SU-DHL-6 (cell line): Measurements from ENCODE around the gene LZTR1.
"Not testable (repeated sequence)": the region's sequence is repeated elsewhere in the genome, so short reads cannot be mapped to it uniquely, and the experiment has no call there.

Experiments used
- H2AFZ ChIP-seq: fragments of 200-600 bp; sonication (generic); 2 replicates; pipeline ENCODE4 v1.6.1; 2014; ENCODE audit warnings: low read depth, mild to moderate bottlenecking, moderate library complexity, mixed read lengths, antibody characterized with exemption, low read length; ENCODE audit not compliant: severe bottlenecking
- H3F3A ChIP-seq: fragments of 200-600 bp; shearing (Covaris generic); 2 replicates; pipeline ENCODE4 v1.6.0; 2016; ENCODE audit warnings: antibody characterized with exemption, mild to moderate bottlenecking; ENCODE audit not compliant: insufficient read depth
- H3K27ac ChIP-seq: fragments of 200-600 bp; sonication (generic); 2 replicates; pipeline ENCODE4 v1.5.1; 2016; ENCODE audit warnings: low read depth, mild to moderate bottlenecking, low read length, moderate library complexity, mixed read lengths
- H3K27me3 ChIP-seq: fragments of 200-600 bp; sonication (generic), shearing (Covaris generic); 2 replicates; pipeline ENCODE4 v1.6.0; 2014; ENCODE audit warnings: mild to moderate bottlenecking, low read length
- H3K36me3 ChIP-seq: fragments of 200-600 bp; sonication (generic); 2 replicates; pipeline ENCODE4 v1.6.1; 2014; ENCODE audit warnings: mild to moderate bottlenecking, low read length, mixed read lengths
- H3K4me2 ChIP-seq: fragments of 300-600, 200-600 bp; shearing (Covaris generic), sonication (generic); 2 replicates; pipeline ENCODE4 v1.6.0; 2014; ENCODE audit warnings: low read length, low read depth, mild to moderate bottlenecking; ENCODE audit not compliant: poor library complexity, severe bottlenecking
- H3K4me3 ChIP-seq: fragments of 200-600 bp; sonication (generic); 2 replicates; pipeline ENCODE4 v1.5.1; 2014; ENCODE audit warnings: antibody characterized with exemption, low read length, mild to moderate bottlenecking, mixed read lengths; ENCODE audit not compliant: insufficient read depth, poor library complexity, severe bottlenecking
- H3K79me2 ChIP-seq: fragments of 200-600 bp; sonication (generic); 2 replicates; pipeline ENCODE4 v1.6.1; 2014; ENCODE audit warnings: mild to moderate bottlenecking, low read length, moderate library complexity; ENCODE audit not compliant: insufficient read depth
- H3K9ac ChIP-seq: fragments of 200-600 bp; sonication (generic); 2 replicates; pipeline ENCODE4 v1.7.0; 2014; ENCODE audit warnings: mild to moderate bottlenecking, low read length
- H3K9me2 ChIP-seq: fragments of 200-600 bp; sonication (generic); replicated peaks from 2 replicates; pipeline ENCODE4 v1.6.1; 2014; ENCODE audit warnings: low read length; ENCODE audit not compliant: insufficient read depth
- H3K9me3 ChIP-seq: fragments of 200-600 bp; sonication (generic); 2 replicates; pipeline ENCODE4 v1.6.1; 2014; ENCODE audit warnings: low read length, mixed read lengths; ENCODE audit not compliant: insufficient read depth
- H4K20me1 ChIP-seq: fragments of 200-600 bp; sonication (generic); 2 replicates; pipeline ENCODE4 v1.6.1; 2014; ENCODE audit warnings: low read depth, mild to moderate bottlenecking, antibody characterized with exemption, low read length, moderate library complexity, mixed read lengths
- EZH2phosphoT487 ChIP-seq: fragments of 200-600 bp; sonication (generic), shearing (Covaris generic); conservative IDR thresholded peaks from 2 replicates; pipeline ENCODE4 v1.6.1; 2018; ENCODE audit warnings: mild to moderate bottlenecking, antibody characterized with exemption, low read length, moderate library complexity, mixed read lengths
- TF ChIP-seq, protein P1 (sequence below): fragments of 200-600 bp; sonication (generic); IDR thresholded peaks from one replicate; pipeline ENCODE4 v1.5.1; 2017; ENCODE audit warnings: antibody characterized with exemption, mild to moderate bottlenecking, low read length, moderate library complexity; ENCODE audit not compliant: insufficient read depth, poor library complexity, severe bottlenecking

The LZTR1 gene

GRCh38 chr22:20981787-20982562 lies at the start of gene LZTR1:
TSS of gene LZTR1 (plus strand) at chr22:20982297. CDS start at chr22:20982372, 75 bp downstream.
- no peak within 1 kb of the TSS for H3K27ac ChIP-seq
- no peaks in the 10 kb centered on the region for H3K36me3 ChIP-seq
- TF ChIP-seq EZH2phosphoT487, result no peak
- TF ChIP-seq, protein P1, sequence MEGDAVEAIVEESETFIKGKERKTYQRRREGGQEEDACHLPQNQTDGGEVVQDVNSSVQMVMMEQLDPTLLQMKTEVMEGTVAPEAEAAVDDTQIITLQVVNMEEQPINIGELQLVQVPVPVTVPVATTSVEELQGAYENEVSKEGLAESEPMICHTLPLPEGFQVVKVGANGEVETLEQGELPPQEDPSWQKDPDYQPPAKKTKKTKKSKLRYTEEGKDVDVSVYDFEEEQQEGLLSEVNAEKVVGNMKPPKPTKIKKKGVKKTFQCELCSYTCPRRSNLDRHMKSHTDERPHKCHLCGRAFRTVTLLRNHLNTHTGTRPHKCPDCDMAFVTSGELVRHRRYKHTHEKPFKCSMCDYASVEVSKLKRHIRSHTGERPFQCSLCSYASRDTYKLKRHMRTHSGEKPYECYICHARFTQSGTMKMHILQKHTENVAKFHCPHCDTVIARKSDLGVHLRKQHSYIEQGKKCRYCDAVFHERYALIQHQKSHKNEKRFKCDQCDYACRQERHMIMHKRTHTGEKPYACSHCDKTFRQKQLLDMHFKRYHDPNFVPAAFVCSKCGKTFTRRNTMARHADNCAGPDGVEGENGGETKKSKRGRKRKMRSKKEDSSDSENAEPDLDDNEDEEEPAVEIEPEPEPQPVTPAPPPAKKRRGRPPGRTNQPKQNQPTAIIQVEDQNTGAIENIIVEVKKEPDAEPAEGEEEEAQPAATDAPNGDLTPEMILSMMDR, result no peak
- peak within 1 kb of the TSS; percentile 81 for H3K9ac ChIP-seq
- no peaks in the 10 kb centered on the region for H3K27me3 ChIP-seq
- peak within 1 kb of the TSS; percentile 91 for H2AFZ ChIP-seq
- no peaks in the 10 kb centered on the region for H3K9me2 ChIP-seq
- H3F3A ChIP-seq, result no peaks in the 10 kb centered on the region
- H3K9me3 ChIP-seq, result no peaks in the 10 kb centered on the region
- H3K79me2 ChIP-seq, result no peaks in the 10 kb centered on the region
- peak within 1 kb of the TSS; percentile 73 for H3K4me3 ChIP-seq
- no peaks in the 10 kb centered on the region for H4K20me1 ChIP-seq
- peak within 1 kb of the TSS; percentile 93 for H3K4me2 ChIP-seq

GRCh38 chr22:20933910-20934309 lies 48.2 kb upstream of the LZTR1 start:
- Histone ChIP-seq H3K9me2 (no peaks in the 10 kb centered on the region), H3K9ac (no peak overlapping the region), H3K4me2 (no peak overlapping the region), H3K36me3 (0 out of 2 replicates have a peak, but pooled peaks cover 2% of the 10 kb centered on the region), H3K9me3 (no peaks in the 10 kb centered on the region), H3K79me2 (peaks cover 89% of the 10 kb centered on the region), H4K20me1 (no peaks in the 10 kb centered on the region), H2AFZ (no peak overlapping the region), H3K27me3 (no peaks in the 10 kb centered on the region), H3K27ac (no peak overlapping the region), H3K4me3 (no peak overlapping the region), H3F3A (no peaks in the 10 kb centered on the region)
- TF ChIP-seq EZH2phosphoT487, result no peak
- TF ChIP-seq, protein P1, result no peak

DNA sequence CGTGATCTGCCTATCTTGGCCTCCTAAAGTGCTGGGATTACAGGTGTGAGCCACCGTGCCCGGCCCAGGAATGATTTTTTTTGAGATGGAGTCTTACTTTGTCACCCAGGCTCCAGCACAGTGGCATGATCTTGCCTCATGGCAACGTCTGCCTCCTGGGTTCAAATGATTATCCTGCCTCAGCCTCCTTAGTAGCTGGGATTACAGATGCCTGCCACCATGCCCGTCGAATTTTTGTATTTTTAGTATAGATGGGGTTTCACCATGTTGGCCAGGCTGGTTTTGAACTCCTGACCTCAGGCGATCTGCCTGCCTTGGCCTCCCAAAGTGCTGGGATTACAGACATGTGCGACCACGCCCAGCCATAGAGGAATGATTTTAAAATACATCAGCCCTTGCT lies 47.0 kb upstream of the LZTR1 start:
- H3K4me3 ChIP-seq, H3K27ac ChIP-seq, H3K4me2 ChIP-seq, H3F3A ChIP-seq, H3K9me2 ChIP-seq, H2AFZ ChIP-seq, H3K27me3 ChIP-seq, H3K36me3 ChIP-seq, H3K9ac ChIP-seq, H3K9me3 ChIP-seq, H4K20me1 ChIP-seq: not testable (repeated sequence)
- H3K79me2 ChIP-seq, result peaks cover 90% of the 10 kb centered on the region

DNA sequence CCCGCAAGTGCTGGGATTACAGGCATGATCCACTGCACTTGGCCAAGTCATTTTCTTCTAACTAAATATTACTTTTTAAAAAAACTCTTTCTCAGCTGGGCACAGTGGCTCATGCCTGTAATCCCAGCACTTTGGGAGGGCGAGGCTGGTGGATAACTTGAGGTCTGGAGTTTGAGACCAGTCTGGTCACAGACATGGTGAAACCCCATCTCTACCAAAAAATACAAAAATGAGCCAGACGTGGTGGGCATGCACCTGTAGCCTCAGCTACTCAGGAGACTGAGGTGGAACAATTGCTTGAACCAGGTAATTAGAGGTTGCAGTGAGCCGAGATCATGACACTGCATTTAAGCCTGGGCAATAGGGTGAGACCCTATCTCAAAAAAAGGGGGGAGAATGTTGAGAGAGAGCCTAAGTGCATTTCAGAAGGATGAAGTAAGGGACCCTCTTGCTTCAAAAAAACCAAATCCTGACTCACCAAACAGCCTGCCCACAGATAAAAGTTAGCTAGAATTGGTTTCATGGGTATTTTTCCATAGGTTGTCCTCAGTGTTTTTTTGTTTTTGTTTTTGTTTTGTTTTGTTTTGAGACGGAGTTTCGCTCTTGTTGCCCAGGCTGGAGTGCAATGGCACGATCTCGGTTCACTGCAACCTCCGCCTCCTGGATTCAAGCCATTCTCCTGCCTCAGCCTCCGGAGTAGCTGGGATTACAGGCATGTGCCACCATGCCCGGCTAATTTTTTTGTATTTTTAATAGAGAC lies 46.1 kb upstream of the LZTR1 start:
- not testable (repeated sequence) for H3K27me3 ChIP-seq, H3K9me3 ChIP-seq, H3K4me2 ChIP-seq, H2AFZ ChIP-seq, H3F3A ChIP-seq, H4K20me1 ChIP-seq, H3K9me2 ChIP-seq, H3K9ac ChIP-seq, H3K27ac ChIP-seq, H3K4me3 ChIP-seq, H3K36me3 ChIP-seq
- peaks cover 91% of the 10 kb centered on the region for H3K79me2 ChIP-seq
